OCI-LY7 (cell line): Measurements from ENCODE around the gene CGNL1.
A peak's percentile ranks its signal among the peaks of the same experiment; 100 is the strongest.

Experiments used
- CTCF ChIP-seq: fragments of 200-600 bp; sonication (generic); conservative IDR thresholded peaks from 2 replicates; pipeline ENCODE4 v1.5.1; 2014; ENCODE audit warnings: mild to moderate bottlenecking, antibody characterized with exemption, low read length, moderate library complexity, mixed read lengths
- EZH2phosphoT487 ChIP-seq: fragments of 200-600 bp; sonication (generic); IDR thresholded peaks from 2 replicates; pipeline ENCODE4 v1.6.1; 2018; ENCODE audit warnings: low read depth, borderline replicate concordance, mild to moderate bottlenecking, mixed run types, antibody characterized with exemption, low read length, moderate library complexity, mixed read lengths

GRCh38 chr15:57364282-57365007 is 11.9 kb upstream of the CGNL1 start:
- TF ChIP-seq CTCF (0 out of 2 replicates have a peak, but pooled peaks have one; percentile 17), EZH2phosphoT487 (no peak)
